HG03196 (cell line): ENCODE results near the gene PTPN4.

Source experiments
- ATAC-seq: cut with Tn5 transposase; IDR thresholded peaks from one replicate; pipeline ENCODE4 v1.9.1; 2021; ENCODE audit not compliant: unreplicated experiment

PTPN4 gene

DNA sequence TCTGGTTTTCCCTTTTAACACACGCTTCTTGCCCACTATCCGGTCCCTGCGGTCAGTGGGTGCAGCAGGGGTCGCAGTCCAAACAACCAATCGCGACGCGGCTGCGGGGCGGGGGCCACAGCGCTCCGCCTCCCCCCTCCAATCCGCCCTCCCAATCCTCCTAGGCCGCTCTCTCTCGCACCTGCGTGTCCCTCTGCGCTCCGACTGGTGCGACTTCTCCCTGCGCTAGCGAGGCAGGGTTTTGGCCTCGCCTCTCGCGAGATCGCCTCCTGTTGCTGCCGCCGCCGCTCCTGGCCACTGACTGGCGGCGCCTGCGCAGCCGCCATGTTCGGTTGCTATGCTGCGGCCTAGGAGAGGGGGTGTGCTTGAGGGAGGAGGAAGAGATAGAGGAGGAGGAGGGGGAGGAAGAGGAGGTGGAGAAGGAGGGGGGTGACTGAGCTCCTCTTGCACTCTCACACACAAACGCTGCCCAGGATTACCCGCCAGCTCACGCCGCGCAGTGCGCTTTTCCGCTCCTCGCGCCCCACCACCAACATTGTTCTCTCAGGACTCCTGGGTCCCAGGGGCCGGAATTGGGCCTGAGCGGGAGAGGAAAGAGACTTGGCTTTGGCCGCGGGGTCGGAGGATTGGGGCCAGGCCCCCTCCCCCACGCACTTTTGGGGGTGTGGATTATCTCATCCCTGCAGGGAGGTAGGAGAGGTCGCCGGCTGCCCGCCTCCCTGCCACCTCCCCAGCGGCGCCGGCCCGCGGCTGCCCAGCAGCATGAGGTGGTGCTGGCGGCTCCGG, at the start of gene PTPN4:
PTPN4 (plus strand) TSS at position 472 of the 786 bp plus-strand sequence. CDS start 49,932 bp downstream, outside the sequence.
- ATAC-seq, result peak; percentile 95

DNA sequence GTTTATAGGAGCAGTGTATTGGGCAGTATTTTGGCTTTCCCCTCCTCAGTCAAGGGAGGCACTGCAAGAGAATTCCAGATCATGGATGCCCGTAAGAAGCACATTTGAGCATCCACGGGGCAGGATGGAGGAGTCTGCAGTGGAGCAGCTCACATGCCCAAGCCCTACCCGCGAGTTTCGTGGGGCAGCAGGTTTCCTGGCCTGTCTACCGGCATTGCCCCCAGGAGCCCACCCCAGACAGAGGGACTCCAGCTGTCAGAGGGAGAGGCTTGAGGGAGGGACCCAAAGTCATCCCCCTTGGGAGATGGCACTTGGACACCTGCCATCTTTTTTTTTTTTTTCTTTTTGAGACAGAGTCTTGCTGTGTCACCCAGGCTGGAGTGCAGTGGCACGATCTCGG, 49.4 kb upstream of the PTPN4 start:
- ATAC-seq, result no peak

DNA sequence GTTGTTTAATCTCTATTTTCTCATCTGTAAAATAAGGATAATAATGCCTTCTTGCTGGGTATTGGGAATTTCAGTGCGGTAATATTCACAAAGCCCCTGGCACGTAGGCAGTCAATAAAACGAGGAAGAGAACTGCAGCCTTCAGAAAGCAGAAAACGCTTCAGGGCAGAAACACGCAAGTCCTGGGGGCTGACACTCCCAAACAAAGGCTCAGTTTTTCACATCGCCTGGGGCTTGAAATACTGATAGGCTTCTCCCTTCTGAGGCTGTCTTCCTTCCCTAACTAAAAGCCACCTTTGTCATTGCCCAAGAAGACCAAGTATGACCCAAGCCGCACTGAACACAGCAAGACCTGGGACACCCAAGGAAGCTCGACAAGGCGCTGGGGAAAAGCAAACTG, 48.4 kb upstream of the PTPN4 start:
- no peak for ATAC-seq

- ATAC-seq, result no peak
Measured at GRCh38 chr2:119712571-119712970, 47.2 kb upstream of the PTPN4 start.

DNA sequence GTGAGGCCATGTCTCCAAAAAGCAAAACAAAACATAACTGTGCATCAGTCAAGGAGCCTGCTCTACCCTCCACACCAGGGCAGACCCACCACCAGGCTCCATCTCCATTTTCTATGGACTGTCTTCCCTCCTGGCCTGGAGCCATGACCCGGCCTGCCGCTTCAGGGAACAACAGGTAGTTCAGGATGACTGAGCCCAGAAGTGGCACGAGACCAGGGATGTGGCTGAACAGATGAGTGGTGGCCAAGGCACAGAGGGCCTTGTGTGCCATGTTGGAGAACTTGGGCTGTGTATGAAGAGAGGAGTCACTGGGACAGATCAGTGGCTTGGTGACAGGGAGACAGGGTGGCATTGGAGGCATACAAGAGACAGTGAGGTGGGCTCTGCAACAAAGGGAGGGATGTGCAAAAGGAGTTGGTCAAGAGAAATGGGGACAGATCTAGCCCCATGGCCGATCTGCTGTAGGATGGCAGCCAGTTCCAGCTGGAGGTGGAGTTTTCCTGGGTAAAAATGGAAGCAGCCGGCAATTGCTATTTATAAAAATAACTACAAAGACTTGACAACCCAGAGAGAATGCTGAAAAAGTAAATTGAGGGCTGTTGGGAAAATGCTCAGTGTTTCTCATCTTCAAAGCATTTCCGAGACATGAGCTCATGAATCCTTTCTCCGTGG, 45.8 kb upstream of the PTPN4 start:
- no peak for ATAC-seq

GRCh38 chr2:119715409-119716283, 44.1 kb upstream of the PTPN4 start:
- no peak for ATAC-seq

DNA sequence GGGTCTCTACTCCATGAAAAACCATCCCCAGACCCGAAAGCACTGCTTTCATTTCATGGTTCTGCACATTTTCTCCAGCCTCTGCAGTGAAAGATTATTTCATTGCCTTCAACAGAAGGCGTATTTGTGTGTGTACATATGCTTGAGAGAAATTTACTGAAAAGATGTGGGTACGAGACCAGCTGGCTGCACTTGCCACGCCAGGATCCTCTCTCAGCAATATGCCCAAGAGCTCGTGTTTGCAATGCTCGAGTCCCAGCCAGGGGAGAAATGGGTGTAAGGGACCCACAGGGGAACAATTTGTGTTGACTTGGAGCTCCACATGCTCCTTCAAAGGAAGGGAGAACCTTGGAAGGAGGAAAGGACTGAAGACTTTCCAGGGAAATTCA, 43.4 kb upstream of the PTPN4 start:
- no peak for ATAC-seq

GRCh38 chr2:119718501-119719260, 41.0 kb upstream of the PTPN4 start:
- no peak for ATAC-seq

- no peak for ATAC-seq
Measured at GRCh38 chr2:119719261-119719627, 40.5 kb upstream of the PTPN4 start.

DNA sequence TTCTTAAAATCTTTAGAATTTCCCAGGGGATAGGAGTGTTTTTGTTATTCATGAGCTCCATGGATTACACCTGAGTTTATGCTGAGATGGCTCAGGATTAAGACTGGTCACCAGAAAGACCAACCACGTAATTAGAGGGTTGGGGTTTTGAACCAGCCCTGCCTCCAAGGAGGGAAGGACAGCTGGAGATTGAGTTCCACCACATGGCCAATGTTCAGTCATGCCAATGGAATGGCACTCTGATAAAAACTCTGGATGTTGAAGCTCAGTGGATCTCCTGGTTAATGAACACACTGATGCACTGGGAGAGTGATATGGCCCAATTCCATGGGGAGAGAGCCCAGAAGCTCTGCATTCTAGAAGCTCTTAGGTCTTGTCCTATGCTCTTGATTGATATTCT, 38.7 kb upstream of the PTPN4 start:
- ATAC-seq, result no peak

- no peak for ATAC-seq
Measured at GRCh38 chr2:119721462-119721861, 38.3 kb upstream of the PTPN4 start.

- ATAC-seq, result no peak
Measured at GRCh38 chr2:119721904-119722303, 37.8 kb upstream of the PTPN4 start.

GRCh38 chr2:119723186-119723585, 36.5 kb upstream of the PTPN4 start:
- no peak for ATAC-seq

GRCh38 chr2:119723784-119724467, 35.8 kb upstream of the PTPN4 start:
- ATAC-seq, result no peak

GRCh38 chr2:119724656-119725485, 34.9 kb upstream of the PTPN4 start:
- no peak for ATAC-seq

DNA sequence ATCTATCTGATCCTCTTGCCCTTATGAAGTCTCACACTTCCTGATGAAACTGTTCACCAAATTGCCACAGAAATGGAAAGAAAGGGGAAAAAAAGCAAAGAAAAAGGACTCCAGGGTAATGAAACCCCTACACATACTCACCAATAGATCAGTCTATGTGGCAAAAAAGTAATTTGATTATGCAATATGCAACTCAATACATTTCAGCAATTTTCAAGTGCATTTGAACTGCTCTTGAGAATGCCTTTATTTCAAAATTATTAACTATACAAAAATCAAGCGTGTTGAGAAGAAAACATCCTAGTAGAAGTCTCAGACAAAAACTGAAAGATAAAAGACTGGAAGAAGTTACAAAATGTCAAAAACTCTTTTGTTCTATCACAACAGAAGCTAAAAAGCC, 32.2 kb upstream of the PTPN4 start:
- no peak for ATAC-seq

DNA sequence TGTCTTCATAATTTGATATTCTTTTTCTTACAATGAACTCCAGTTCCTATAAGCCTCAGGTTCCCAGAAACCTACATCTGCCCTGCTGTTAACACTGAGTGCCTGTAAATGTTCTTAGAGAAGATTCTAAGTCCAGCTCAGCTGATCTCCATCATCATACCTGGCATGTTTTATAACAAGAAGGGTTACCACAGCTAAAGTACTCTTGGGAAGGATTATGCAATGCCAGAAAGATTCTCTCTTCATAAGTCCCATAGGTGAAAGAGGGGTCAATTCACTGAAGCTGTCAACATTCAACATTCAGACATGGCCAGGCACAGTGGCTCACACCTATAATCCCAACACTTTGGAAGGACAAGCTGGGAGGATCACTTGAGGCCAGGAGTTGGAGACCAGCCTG, 31.3 kb upstream of the PTPN4 start:
- ATAC-seq, result no peak

GRCh38 chr2:119730671-119731177, 29.0 kb upstream of the PTPN4 start:
- ATAC-seq, result no peak

- ATAC-seq, result no peak
Measured at GRCh38 chr2:119731983-119732382, 27.7 kb upstream of the PTPN4 start.
